GM21825 (cell line): ENCODE results near the gene CCR5AS.

ENCODE experiments used
- ATAC-seq: cut with Tn5 transposase; IDR thresholded peaks from one replicate; pipeline ENCODE4 v1.9.1; 2021; ENCODE audit warnings: mild to moderate bottlenecking, moderate library complexity; ENCODE audit not compliant: unreplicated experiment

CCR5AS gene

DNA sequence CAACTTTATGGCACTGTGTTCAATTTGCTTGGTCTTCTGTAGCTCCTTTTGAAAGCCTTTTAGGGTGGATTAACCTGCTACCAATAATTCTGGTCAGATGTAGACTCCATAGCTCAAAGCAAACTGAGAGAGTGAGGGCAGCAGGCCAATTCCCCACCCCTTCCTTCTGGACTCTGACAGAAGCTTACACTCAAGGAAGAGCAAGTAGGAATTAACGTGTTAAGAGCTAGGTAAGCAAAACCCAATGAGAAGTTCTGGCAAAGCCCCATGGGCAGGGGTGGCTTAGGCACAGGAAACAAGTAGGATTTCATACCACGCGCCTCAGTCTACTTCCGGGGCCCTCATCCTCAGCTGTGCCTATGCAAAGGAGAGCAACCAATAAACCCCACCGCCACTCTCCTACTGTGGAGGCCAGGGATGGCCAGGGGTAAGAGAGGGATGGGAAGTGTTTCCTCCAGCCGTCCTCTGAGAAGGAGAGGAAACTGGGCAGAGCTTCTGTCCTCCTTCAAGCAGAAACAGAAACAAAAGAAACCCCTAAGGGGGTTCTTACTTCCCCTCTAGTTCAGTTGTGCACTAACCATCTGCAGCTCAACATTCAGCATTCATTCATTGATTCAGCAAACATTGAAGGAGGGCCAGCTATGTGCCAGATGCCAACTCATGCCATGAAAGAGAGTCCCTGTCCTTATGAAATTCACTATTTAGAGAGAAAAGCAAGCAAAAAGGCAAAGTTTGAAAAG lies 23.5 kb downstream of the CCR5AS start:
- no peak for ATAC-seq

- ATAC-seq = no peak
Measured at GRCh38 chr3:46381625-46382024, 25.2 kb downstream of the CCR5AS start.

GRCh38 chr3:46380471-46381221 lies 26.2 kb downstream of the CCR5AS start:
- ATAC-seq = no peak

GRCh38 chr3:46378426-46378942 lies 28.4 kb downstream of the CCR5AS start:
- no peak for ATAC-seq

- ATAC-seq = no peak
Measured at GRCh38 chr3:46375814-46376213, 31.1 kb downstream of the CCR5AS start.

DNA sequence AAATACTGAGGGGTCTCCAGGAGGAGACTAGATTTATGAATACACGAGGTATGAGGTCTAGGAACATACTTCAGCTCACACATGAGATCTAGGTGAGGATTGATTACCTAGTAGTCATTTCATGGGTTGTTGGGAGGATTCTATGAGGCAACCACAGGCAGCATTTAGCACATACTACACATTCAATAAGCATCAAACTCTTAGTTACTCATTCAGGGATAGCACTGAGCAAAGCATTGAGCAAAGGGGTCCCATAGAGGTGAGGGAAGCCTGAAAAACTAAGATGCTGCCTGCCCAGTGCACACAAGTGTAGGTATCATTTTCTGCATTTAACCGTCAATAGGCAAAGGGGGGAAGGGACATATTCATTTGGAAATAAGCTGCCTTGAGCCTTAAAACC lies 31.6 kb downstream of the CCR5AS start:
- no peak for ATAC-seq

DNA sequence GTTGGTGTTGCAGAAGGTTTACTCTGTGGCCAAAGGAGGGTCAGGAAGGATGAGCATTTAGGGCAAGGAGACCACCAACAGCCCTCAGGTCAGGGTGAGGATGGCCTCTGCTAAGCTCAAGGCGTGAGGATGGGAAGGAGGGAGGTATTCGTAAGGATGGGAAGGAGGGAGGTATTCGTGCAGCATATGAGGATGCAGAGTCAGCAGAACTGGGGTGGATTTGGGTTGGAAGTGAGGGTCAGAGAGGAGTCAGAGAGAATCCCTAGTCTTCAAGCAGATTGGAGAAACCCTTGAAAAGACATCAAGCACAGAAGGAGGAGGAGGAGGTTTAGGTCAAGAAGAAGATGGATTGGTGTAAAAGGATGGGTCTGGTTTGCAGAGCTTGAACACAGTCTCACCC lies 32.1 kb downstream of the CCR5AS start:
- ATAC-seq = no peak

GRCh38 chr3:46372492-46373359 lies 34.1 kb downstream of the CCR5AS start:
- no peak for ATAC-seq

DNA sequence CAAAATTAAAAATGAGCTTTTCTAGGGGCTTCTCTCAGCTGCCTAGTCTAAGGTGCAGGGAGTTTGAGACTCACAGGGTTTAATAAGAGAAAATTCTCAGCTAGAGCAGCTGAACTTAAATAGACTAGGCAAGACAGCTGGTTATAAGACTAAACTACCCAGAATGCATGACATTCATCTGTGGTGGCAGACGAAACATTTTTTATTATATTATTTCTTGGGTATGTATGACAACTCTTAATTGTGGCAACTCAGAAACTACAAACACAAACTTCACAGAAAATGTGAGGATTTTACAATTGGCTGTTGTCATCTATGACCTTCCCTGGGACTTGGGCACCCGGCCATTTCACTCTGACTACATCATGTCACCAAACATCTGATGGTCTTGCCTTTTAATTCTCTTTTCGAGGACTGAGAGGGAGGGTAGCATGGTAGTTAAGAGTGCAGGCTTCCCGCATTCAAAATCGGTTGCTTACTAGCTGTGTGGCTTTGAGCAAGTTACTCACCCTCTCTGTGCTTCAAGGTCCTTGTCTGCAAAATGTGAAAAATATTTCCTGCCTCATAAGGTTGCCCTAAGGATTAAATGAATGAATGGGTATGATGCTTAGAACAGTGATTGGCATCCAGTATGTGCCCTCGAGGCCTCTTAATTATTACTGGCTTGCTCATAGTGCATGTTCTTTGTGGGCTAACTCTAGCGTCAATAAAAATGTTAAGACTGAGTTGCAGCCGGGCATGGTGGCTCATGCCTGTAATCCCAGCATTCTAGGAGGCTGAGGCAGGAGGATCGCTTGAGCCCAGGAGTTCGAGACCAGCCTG lies 35.1 kb downstream of the CCR5AS start:
- ATAC-seq = no peak

DNA sequence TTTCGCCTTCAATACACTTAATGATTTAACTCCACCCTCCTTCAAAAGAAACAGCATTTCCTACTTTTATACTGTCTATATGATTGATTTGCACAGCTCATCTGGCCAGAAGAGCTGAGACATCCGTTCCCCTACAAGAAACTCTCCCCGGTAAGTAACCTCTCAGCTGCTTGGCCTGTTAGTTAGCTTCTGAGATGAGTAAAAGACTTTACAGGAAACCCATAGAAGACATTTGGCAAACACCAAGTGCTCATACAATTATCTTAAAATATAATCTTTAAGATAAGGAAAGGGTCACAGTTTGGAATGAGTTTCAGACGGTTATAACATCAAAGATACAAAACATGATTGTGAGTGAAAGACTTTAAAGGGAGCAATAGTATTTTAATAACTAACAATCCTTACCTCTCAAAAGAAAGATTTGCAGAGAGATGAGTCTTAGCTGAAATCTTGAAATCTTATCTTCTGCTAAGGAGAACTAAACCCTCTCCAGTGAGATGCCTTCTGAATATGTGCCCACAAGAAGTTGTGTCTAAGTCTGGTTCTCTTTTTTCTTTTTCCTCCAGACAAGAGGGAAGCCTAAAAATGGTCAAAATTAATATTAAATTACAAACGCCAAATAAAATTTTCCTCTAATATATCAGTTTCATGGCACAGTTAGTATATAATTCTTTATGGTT lies 35.9 kb downstream of the CCR5AS start, which contains the start of gene CCR5:
CCR5 (plus strand) TSS at position 108 of the 680 bp plus-strand sequence. CDS start 1,957 bp downstream, outside the sequence.
- no peak for ATAC-seq

DNA sequence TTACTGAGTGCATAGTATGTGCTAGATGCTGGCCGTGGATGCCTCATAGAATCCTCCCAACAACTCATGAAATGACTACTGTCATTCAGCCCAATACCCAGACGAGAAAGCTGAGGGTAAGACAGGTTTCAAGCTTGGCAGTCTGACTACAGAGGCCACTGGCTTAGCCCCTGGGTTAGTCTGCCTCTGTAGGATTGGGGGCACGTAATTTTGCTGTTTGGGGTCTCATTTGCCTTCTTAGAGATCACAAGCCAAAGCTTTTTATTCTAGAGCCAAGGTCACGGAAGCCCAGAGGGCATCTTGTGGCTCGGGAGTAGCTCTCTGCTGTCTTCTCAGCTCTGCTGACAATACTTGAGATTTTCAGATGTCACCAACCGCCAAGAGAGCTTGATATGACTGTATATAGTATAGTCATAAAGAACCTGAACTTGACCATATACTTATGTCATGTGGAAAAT lies 37.2 kb downstream of the CCR5AS start:
- ATAC-seq = peak; percentile 41

GRCh38 chr3:46369151-46369550 lies 37.7 kb downstream of the CCR5AS start:
- no peak for ATAC-seq

DNA sequence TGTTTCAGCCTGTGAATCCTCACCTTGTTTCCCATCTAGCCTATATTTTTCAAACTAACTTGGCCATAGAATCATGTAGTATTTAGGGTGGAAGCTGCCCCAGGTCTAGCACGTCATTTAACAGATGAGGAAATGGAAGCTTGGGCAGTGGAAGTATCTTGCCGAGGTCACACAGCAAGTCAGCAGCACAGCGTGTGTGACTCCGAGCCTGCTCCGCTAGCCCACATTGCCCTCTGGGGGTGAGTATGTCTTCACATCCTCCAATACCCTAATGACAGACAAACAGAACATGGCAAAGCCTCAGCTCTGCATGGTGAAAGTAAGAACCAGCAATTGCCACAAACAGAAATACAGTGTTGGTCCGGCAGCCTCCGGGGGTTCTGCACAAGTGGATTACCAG lies 38.3 kb downstream of the CCR5AS start:
- ATAC-seq = no peak

GRCh38 chr3:46367811-46368210 lies 39.1 kb downstream of the CCR5AS start:
- ATAC-seq = no peak

GRCh38 chr3:46365737-46366524 lies 40.9 kb downstream of the CCR5AS start:
- ATAC-seq = no peak

GRCh38 chr3:46365041-46365440 lies 41.8 kb downstream of the CCR5AS start:
- no peak for ATAC-seq

DNA sequence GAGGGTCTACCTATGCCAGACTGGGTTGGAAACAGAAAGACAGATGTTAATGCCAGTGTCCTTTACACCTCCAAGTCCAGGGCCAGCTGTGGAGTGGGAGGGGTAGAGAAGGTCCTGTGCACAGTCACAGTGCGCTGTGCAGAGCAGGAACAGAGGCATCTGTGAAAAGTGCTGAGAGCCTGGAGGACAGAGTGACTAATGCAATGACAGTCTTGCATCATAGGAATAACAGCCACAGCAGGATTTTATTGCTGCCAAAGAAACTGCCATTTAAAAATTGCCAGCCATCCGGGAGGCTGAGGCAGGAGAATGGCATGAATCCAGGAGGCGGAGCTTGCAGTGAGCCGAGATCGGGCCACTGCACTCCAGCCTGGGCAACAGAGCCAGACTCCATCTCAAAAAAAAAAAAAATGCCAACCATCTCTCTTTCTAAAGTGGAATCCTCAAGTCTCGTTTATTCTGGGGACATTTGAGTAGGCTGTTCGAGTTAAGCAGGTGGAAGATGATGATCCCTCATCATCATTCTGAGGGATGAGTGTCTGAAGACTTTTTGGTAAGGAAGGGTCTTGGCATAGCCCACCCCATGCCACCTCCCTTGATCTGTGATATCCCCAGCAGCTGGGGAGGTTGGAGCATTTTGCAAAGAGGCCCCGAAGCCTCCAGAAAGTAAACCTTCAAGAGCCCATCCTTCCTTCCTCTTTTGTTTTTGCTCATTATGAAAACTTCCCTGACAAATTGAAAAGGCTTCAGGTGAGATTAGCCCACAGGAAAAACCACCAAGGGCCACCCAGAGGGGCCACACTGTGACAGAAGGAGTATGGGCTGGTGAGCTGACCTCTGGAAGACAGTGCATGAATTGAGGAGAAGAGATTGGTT lies 45.2 kb downstream of the CCR5AS start:
- no peak for ATAC-seq

DNA sequence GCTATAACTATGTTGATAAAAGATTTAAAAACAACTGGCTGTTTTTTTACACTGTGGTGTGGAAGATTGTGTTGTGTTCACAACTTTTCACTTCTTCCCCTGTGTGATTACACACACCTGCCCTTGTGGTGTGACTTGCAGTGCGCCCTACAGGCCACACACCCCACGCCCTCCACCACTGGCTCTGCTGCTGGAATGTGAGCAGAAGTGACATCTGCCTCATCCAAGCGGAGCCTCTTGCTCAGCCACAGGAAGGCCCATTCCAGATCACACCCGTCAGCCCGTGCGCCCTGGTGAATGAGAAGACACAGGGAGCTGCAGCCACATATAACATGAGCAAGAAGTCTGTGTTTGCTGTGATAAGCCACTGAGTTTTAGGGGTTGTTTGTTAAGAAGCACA lies 46.0 kb downstream of the CCR5AS start:
- no peak for ATAC-seq
